HG03108 (cell line): ENCODE measurements around the gene PPP2R3A.
"Not testable (repeated sequence)": the region's sequence is repeated elsewhere in the genome, so short reads cannot be mapped to it uniquely, and the experiment has no call there.

ENCODE experiments used
- ATAC-seq: cut with Tn5 transposase; IDR thresholded peaks from one replicate; pipeline ENCODE4 v1.9.1; 2021; ENCODE audit warnings: moderate library complexity; ENCODE audit not compliant: unreplicated experiment

The PPP2R3A gene

GRCh38 chr3:136083641-136084382 lies 118.3 kb downstream of the PPP2R3A start:
- ATAC-seq = not testable (repeated sequence)

GRCh38 chr3:136085067-136085466 lies 119.5 kb downstream of the PPP2R3A start:
- not testable (repeated sequence) for ATAC-seq

- no peak for ATAC-seq
These were observed 128.2 kb downstream of the PPP2R3A start for GRCh38 chr3:136093771-136094170.

GRCh38 chr3:136105044-136105443 lies 139.5 kb downstream of the PPP2R3A start:
- ATAC-seq = no peak

- ATAC-seq = no peak
These were observed 140.6 kb downstream of the PPP2R3A start for GRCh38 chr3:136106101-136106500.

- ATAC-seq = peak; percentile 97
These were observed 144.0 kb downstream of the PPP2R3A start for GRCh38 chr3:136109499-136109898.

- ATAC-seq = no peak
These were observed 145.0 kb downstream of the PPP2R3A start for GRCh38 chr3:136110481-136110880.

- ATAC-seq = no peak
These were observed 148.9 kb downstream of the PPP2R3A start for GRCh38 chr3:136114421-136114820.

- ATAC-seq = not testable (repeated sequence)
These were observed 153.8 kb downstream of the PPP2R3A start for GRCh38 chr3:136119332-136119731.

- not testable (repeated sequence) for ATAC-seq
These were observed 154.3 kb downstream of the PPP2R3A start for GRCh38 chr3:136119783-136120182.

GRCh38 chr3:136120373-136121348 lies 155.1 kb downstream of the PPP2R3A start:
- peak; percentile 71 for ATAC-seq

GRCh38 chr3:136122006-136122405 lies 156.5 kb downstream of the PPP2R3A start:
- ATAC-seq = no peak

- ATAC-seq = not testable (repeated sequence)
These were observed 166.1 kb downstream of the PPP2R3A start for GRCh38 chr3:136131647-136132046.

GRCh38 chr3:136134091-136134490 lies 168.6 kb downstream of the PPP2R3A start:
- no peak for ATAC-seq

GRCh38 chr3:136135039-136135802 lies 169.7 kb downstream of the PPP2R3A start:
- no peak for ATAC-seq

- ATAC-seq = no peak
These were observed 170.9 kb downstream of the PPP2R3A start for GRCh38 chr3:136136454-136136853.

GRCh38 chr3:136141291-136141785 lies 175.8 kb downstream of the PPP2R3A start:
- no peak for ATAC-seq

- no peak for ATAC-seq
These were observed 176.4 kb downstream of the PPP2R3A start for GRCh38 chr3:136141891-136142290.

GRCh38 chr3:136142592-136142991 lies 177.1 kb downstream of the PPP2R3A start:
- ATAC-seq = no peak

- ATAC-seq = not testable (repeated sequence)
These were observed 178.9 kb downstream of the PPP2R3A start for GRCh38 chr3:136144397-136144796.
